ENCODE data around the gene ASPG. TPM values are rescaled to one million over a fixed set of nuclear protein-coding genes. Genes with fewer than 3 reads are reported as not detected.

ASPG gene
- total and polyA plus RNA-seq, 8 donors, result 0.16 to 0.68 (median 0.23) TPM; not detected in 2

GRCh38 chr14:104132981-104133380 is 47.5 kb downstream of the ASPG start:
- ATAC-seq (no peak), FAIRE-seq (no peak), DNase-seq (peak; percentile 2 to 38 (median 11))
- intact Hi-C loops (cut with DNase I), result loop anchor here in 1 of 3 donors (5.0 kb wide), 1 partner anchor 41 kb away; no protein-coding TSS in a partner anchor
- TF ChIP-seq CTCF (IDR thresholded peaks at IDR 0.05), result no peak
- Histone ChIP-seq H3K36me3 (no peaks in the 10 kb centered on the region), H3K27ac (no peak overlapping the region), H3K27me3 (peaks cover 0 to 14% (median 3%) of the 10 kb centered on the region in 4 donors), H3K9me3 (no peaks in the 10 kb centered on the region), H3K4me1 (peaks cover 4 to 9% (median 4%) of the 10 kb centered on the region in 3 donors), H3K4me3 (no peak overlapping the region)
- 34 to 36% methylated on average over 6 to 7 of the region's 7 CpGs for WGBS, 2 donors

GRCh38 chr14:104133496-104133895 is 48.0 kb downstream of the ASPG start:
- Histone ChIP-seq H3K4me1 (peaks cover 4 to 9% (median 5%) of the 10 kb centered on the region in 3 donors), H3K27ac (no peak overlapping the region), H3K36me3 (no peaks in the 10 kb centered on the region), H3K27me3 (peaks cover 0 to 14% (median 3%) of the 10 kb centered on the region in 4 donors), H3K4me3 (no peak overlapping the region), H3K9me3 (no peaks in the 10 kb centered on the region)
- no peak for TF ChIP-seq CTCF (IDR thresholded peaks at IDR 0.05)
- WGBS, 2 donors, result 65 to 76% methylated on average over 9 of the region's 9 CpGs
- no peak for FAIRE-seq
- DNase-seq, result peak in 5 of 6 donors; percentile 1 to 53 (median 11)
- intact Hi-C loops (cut with DNase I), result loop anchor here in 1 of 3 donors (5.0 kb wide), 1 partner anchor 41 kb away; no protein-coding TSS in a partner anchor
- no peak for ATAC-seq

GRCh38 chr14:104134061-104134965 is 48.8 kb downstream of the ASPG start:
- no peaks in the 10 kb centered on the region for H3K36me3 ChIP-seq
- DNase-seq (peak in 5 of 6 donors; percentile 1 to 61 (median 17)), ATAC-seq (no peak), FAIRE-seq (no peak)
- H3K27me3 ChIP-seq, result peaks cover 0 to 14% (median 3%) of the 10 kb centered on the region in 4 donors
- WGBS, 2 donors, result 46 to 51% methylated on average over 31 of the region's 31 CpGs
- intact Hi-C loops (cut with DNase I), result loop anchor here in 1 of 3 donors (2.0 to 5.0 kb wide), 2 partner anchors 42 to 432 kb away; no protein-coding TSS in a partner anchor
- no peak overlapping the region for H3K4me3 ChIP-seq
- peaks cover 4 to 9% (median 5%) of the 10 kb centered on the region in 3 donors for H3K4me1 ChIP-seq
- H3K27ac ChIP-seq, result no peak overlapping the region
- no peaks in the 10 kb centered on the region for H3K9me3 ChIP-seq
- no peak for TF ChIP-seq CTCF (IDR thresholded peaks at IDR 0.05)

GRCh38 chr14:104135121-104135903 is 49.8 kb downstream of the ASPG start:
- H3K9me3 ChIP-seq, result no peaks in the 10 kb centered on the region
- H3K27ac ChIP-seq, result no peak overlapping the region
- intact Hi-C loops (cut with DNase I), result loop anchor here in 2 of 3 donors (2.0 to 5.0 kb wide), 3 partner anchors 427 to 502 kb away; no protein-coding TSS in a partner anchor
- ATAC-seq (peak in 1 of 4 donors; percentile 7), FAIRE-seq (no peak), DNase-seq (peak; percentile 4 to 72 (median 32))
- H3K4me3 ChIP-seq, result no peak overlapping the region
- WGBS, 2 donors, result 2 to 6% methylated on average over 43 to 47 of the region's 47 CpGs
- no peak for TF ChIP-seq CTCF (IDR thresholded peaks at IDR 0.05)
- H3K36me3 ChIP-seq, result no peaks in the 10 kb centered on the region
- peaks cover 0 to 14% (median 3%) of the 10 kb centered on the region in 4 donors for H3K27me3 ChIP-seq
- peaks cover 4 to 9% (median 5%) of the 10 kb centered on the region in 3 donors for H3K4me1 ChIP-seq
